ENCODE data around the gene LCN1.

DNA sequence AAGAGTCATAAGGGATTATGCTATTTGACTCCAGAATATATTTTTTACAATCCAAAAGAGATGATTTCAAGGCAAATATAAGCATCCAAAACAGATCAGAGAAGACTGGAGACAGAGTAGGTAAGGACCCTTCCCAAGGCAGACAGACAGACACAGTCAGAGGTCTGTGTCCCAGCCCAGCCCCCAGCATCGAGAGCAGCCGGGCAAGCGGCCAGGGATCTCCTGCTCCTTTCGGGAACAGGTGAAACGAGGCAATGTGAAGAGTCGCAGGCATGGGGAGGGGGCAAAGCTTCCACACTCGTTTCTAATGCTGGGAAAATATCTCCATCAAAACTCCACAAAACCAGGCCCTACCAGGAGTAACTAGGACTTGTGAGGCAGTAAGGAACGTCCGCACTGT is 46.1 kb downstream of the LCN1 start:
- TF ChIP-seq CTCF (optimal IDR thresholded peaks at IDR 0.05 in 1 of 3, IDR thresholded peaks at IDR 0.05 in 1 of 3, conservative IDR thresholded peaks at IDR 0.05 in 1 of 3; ENCODE audit: extremely low read depth in 1 of 3, insufficient read depth in 2 of 3, low read length in 3 of 3) (no peak), EZH2 (IDR thresholded peaks at IDR 0.05; ENCODE audit: low read length) (no peak)
